Ascending aorta (tissue), 2 donors: ENCODE data around the gene EMP1. TPM values are rescaled to one million over a fixed set of nuclear protein-coding genes. Genes with fewer than 3 reads are reported as not detected.

Experiments
- DNase-seq, 2 donors: peaks; one replicate each; pipeline ENCODE4 v3.0.0-alpha.2; 2019; ENCODE audit warnings: low spot score in 2 of 2
- H3K27ac ChIP-seq, 2 donors: fragments of 200-600 bp; sonication (generic); one replicate each; pipeline ENCODE4 v1.5.1; 2016 to 2017; ENCODE audit warnings: mild to moderate bottlenecking in 1 of 2
- H3K27me3 ChIP-seq: fragments of 200-600 bp; sonication (generic); one replicate; pipeline ENCODE4 v1.5.1; 2017
- H3K36me3 ChIP-seq, 2 donors: fragments of 200-600 bp; sonication (generic); one replicate each; pipeline ENCODE4 v1.5.1; 2016
- H3K4me1 ChIP-seq, 2 donors: fragments of 200-600 bp; sonication (generic); one replicate each; pipeline ENCODE4 v1.5.1; 2016 to 2017; ENCODE audit warnings: mild to moderate bottlenecking in 1 of 2
- H3K4me3 ChIP-seq, 2 donors: fragments of 200-600 bp; sonication (generic); one replicate each; pipeline ENCODE4 v1.5.1; 2016 to 2017; ENCODE audit warnings: mild to moderate bottlenecking in 1 of 2
- H3K9me3 ChIP-seq, 2 donors: fragments of 200-600 bp; sonication (generic); one replicate each; pipeline ENCODE4 v1.5.1; 2016
- intact Hi-C: fragments of 100-400 bp; cut with DNase I; formaldehyde crosslinking; loops from one replicate; pipeline ENCODE4 v1.15.1; 2023
- total RNA-seq: library from RNA; depleted of rRNA; stranded (reverse); fragments of >200 nt; gene quantifications from one replicate; pipeline ENCODE4 v1.1.0, GENCODE V29; 2016
- TF ChIP-seq, protein P1 (sequence below), 3 experiments: fragments of 200-600 bp in 2 of 3; fragments of 450-650 bp in 1 of 3; sonication (generic) in 2 of 3; IDR thresholded peaks; one replicate each; pipeline ENCODE4 v1.5.1; 2016 to 2019; ENCODE audit warnings: antibody characterized with exemption in 3 of 3, mild to moderate bottlenecking in 1 of 3, moderate library complexity in 1 of 3

The EMP1 gene
- total RNA-seq, 1 donor from 2014 or later, result 588 TPM

DNA sequence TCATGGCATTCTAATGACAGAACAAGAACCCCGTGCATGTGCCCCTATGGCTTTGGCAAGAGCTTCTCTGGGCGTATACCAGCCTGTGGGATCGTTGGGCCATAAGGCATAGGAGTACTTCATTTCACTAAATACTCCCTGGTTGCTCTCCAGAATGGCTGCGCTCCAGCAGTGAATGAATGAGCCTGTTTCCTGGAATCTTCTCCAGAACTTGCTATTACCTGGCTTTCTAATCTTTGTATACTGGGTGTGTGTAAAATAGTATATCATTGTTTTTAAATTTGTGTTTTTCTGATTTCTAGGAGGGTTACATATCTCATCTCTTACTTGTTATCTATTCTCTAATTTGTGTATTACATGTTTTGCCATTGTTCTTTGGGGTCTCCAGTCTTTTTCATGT, 28.6 kb upstream of the EMP1 start:
- no peaks in the 10 kb centered on the region for H3K9me3 ChIP-seq
- H3K27me3 ChIP-seq, result no peaks in the 10 kb centered on the region
- no peak for DNase-seq
- H3K27ac ChIP-seq, result no peak overlapping the region
- peaks cover 0 to 5% of the 10 kb centered on the region in 2 donors for H3K4me1 ChIP-seq
- H3K4me3 ChIP-seq, result no peak overlapping the region
- intact Hi-C loops, result loop anchor here (5.0 kb wide), 1 partner anchor 51 kb away; no protein-coding TSS in a partner anchor
- TF ChIP-seq, protein P1, sequence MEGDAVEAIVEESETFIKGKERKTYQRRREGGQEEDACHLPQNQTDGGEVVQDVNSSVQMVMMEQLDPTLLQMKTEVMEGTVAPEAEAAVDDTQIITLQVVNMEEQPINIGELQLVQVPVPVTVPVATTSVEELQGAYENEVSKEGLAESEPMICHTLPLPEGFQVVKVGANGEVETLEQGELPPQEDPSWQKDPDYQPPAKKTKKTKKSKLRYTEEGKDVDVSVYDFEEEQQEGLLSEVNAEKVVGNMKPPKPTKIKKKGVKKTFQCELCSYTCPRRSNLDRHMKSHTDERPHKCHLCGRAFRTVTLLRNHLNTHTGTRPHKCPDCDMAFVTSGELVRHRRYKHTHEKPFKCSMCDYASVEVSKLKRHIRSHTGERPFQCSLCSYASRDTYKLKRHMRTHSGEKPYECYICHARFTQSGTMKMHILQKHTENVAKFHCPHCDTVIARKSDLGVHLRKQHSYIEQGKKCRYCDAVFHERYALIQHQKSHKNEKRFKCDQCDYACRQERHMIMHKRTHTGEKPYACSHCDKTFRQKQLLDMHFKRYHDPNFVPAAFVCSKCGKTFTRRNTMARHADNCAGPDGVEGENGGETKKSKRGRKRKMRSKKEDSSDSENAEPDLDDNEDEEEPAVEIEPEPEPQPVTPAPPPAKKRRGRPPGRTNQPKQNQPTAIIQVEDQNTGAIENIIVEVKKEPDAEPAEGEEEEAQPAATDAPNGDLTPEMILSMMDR (IDR thresholded peaks at IDR 0.05), result no peak
- no peaks in the 10 kb centered on the region for H3K36me3 ChIP-seq

DNA sequence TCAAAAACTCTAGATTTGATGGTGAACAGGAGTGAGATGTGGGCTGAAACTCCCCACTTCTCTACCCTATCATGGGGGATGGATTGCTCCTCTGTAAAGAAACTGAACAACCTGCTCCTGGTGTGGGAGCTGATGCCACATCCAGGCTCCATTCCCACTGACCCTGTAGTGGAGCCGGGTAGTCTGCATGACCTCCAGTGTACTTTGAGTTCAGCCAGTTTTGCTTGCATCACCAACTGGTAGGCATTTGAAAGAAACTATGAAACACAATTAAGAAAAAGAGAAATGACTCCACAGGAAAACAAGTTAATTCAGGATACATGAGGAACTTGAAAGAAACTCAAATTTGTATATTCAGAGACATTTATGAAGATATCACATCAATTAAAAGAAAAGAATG, 27.3 kb upstream of the EMP1 start:
- H3K4me1 ChIP-seq, result peaks cover 0 to 5% of the 10 kb centered on the region in 2 donors
- H3K9me3 ChIP-seq, result no peaks in the 10 kb centered on the region
- H3K27ac ChIP-seq, result no peak overlapping the region
- TF ChIP-seq, protein P1 (IDR thresholded peaks at IDR 0.05), result no peak
- no peak for DNase-seq
- H3K27me3 ChIP-seq, result no peaks in the 10 kb centered on the region
- no peak overlapping the region for H3K4me3 ChIP-seq
- intact Hi-C loops, result loop anchor here (5.0 kb wide), 1 partner anchor 52 kb away; no protein-coding TSS in a partner anchor
- H3K36me3 ChIP-seq, result no peaks in the 10 kb centered on the region

DNA sequence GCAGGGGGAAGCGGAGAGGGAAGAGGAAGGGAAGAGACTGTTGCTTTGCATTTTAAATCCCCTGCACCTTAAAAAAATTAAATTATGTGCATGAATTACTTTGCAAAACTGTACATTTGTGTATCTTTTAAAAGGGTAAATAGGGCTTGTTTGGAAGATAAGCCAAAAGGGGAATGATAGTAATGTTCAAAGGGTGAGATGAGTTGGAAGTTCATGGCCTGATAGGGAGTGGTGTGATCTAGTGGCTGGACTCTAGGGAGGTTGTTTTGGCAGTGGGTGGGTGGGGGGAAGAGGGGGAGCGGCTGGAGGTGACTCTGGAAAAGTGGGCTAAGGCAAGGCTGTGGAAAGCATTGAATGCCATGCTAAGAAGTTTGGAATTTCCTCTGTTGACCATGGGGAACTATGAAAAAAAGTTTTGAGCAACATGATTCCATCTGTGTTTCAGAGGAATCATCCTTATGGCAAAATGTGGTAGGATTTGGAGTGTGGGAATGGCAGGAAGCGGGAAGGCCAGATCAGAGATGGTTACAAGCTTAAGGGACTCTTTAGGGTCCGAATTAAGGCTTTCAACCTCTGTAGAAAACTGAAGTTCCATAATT, 25.5 kb upstream of the EMP1 start:
- TF ChIP-seq, protein P1 (IDR thresholded peaks at IDR 0.05), result no peak
- H3K27ac ChIP-seq, result no peak overlapping the region
- H3K27me3 ChIP-seq, result no peaks in the 10 kb centered on the region
- intact Hi-C loops, result no loop called here
- no peak overlapping the region for H3K4me3 ChIP-seq
- no peak for DNase-seq
- H3K9me3 ChIP-seq, result no peaks in the 10 kb centered on the region
- no peaks in the 10 kb centered on the region for H3K36me3 ChIP-seq
- no peaks in the 10 kb centered on the region for H3K4me1 ChIP-seq

DNA sequence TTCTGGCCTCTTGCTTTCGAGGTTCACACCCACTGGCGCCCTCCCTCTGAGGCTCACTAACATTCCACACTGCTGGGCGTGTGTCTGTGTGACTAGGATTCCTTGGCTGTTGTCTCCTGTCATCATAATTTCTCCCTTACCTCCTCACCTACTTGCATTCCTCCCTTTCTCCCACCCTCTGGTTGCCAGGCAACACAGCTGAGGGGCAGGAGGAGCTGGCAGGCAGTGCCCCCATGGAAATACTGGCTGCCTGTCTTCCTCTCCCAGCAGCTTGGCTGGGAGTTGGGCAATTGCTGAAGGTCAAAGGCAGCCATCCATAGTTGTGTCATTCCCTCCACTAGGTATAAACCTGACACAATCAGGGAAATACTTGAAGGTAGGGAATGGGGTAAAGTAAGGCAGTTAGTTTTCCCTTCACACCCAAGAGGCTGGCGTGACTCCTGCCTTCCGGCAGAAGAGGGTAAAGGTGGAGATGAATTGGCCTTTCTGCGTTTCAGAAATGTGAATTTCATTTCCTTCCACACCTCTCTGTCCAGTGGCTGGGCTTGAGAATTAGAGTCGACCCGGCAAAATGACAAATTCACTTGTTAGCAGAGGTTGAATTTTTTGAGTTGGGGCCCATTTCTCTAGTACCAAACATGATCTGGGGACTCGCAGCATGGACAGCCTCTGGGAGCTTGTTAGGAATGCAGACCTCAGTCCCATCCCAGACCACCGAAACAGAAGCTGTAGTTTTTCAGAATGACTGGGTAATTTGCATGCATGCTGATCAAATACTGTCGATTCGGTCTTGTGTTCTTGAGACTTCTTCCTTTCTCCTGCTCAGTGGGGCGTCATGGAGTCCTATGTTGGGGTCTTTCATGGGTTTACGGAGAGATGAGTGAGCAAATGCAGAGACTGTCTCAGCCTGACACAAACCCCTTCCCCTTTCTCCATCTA, 24.3 kb upstream of the EMP1 start:
- TF ChIP-seq, protein P1 (IDR thresholded peaks at IDR 0.05), result no peak
- Histone ChIP-seq H3K4me1 (no peaks in the 10 kb centered on the region), H3K27me3 (no peaks in the 10 kb centered on the region), H3K4me3 (no peak overlapping the region), H3K27ac (peak overlapping the region in 1 of 2 donors; percentile 20), H3K9me3 (no peaks in the 10 kb centered on the region), H3K36me3 (no peaks in the 10 kb centered on the region)
- intact Hi-C loops, result loop anchor here (2.0 kb wide), 2 partner anchors 25 to 71 kb away; partner anchors contain the start of gene EMP1
- peak in 1 of 2 donors; percentile 75 for DNase-seq

DNA sequence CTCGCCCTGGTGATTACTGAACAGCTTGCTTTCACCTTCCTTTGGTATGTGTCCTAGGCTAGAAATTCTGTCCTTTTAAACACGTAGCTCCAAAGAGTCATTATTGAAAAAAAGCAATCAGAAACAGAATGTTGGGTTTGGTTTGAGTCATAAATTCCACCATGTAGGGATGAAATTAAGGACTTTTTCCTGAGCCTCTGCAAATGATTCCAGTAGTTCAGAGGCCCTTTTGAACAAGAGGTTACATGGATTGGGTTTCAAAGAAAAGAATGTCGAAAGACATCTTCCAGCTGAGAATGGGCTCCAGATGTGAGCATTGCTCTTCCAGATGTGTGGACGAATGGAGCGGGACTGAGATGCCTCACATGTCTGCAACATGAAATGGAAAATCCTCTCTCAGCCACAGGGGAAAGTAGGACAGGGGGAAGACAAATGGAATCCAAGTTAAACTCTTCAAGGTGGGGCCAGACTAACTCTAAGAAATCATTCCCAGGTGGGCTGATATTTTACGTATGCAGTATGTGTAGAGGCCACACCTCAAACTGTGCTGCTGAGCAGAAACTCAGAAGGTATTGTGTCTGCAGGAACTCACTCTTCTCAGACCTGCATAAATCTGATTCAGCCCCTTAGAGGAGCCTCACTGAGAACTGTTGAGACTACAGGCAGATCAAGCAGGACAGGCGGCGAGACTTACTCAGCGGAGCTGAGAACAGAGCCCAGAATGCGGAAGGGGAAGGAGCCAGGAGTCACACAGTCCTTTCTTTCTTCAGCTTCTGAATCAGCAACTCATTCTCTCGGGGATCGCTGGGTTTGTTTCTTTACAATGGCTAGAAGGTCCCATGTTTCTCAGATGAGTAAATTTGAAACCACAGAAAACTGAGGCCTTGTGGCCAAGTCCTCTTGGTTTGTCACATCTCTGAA, 23.3 kb upstream of the EMP1 start:
- no peaks in the 10 kb centered on the region for H3K36me3 ChIP-seq
- peak overlapping the region; percentile 20 to 23 for H3K27ac ChIP-seq
- no peak overlapping the region for H3K4me3 ChIP-seq
- peak; percentile 41 to 87 for DNase-seq
- TF ChIP-seq, protein P1 (IDR thresholded peaks at IDR 0.05), result no peak
- no peaks in the 10 kb centered on the region for H3K4me1 ChIP-seq
- no peaks in the 10 kb centered on the region for H3K9me3 ChIP-seq
- intact Hi-C loops, result loop anchor here (2.0 kb wide), 2 partner anchors 24 to 72 kb away; partner anchors contain the start of gene EMP1
- no peaks in the 10 kb centered on the region for H3K27me3 ChIP-seq
